ENCODE results near the gene ITPK1.

ITPK1 gene

GRCh38 chr14:92890830-92891588, 224.7 kb downstream of the ITPK1 start:
- no peak for DNase-seq (ENCODE audit: low read depth in 2 of 2)
- no peak for TF ChIP-seq CTCF (IDR thresholded peaks at IDR 0.05; ENCODE audit: low read depth, low read length)
- no peak overlapping the region for H3K4me3 ChIP-seq (replicated peaks in 1 of 2; ENCODE audit: low read depth in 2 of 2, low read length in 2 of 2)

GRCh38 chr14:92888896-92889295, 226.8 kb downstream of the ITPK1 start:
- DNase-seq (ENCODE audit: low read depth in 2 of 2) = no peak
- TF ChIP-seq CTCF (IDR thresholded peaks at IDR 0.05; ENCODE audit: low read depth, low read length) = no peak
- H3K4me3 ChIP-seq (replicated peaks in 1 of 2; ENCODE audit: low read depth in 2 of 2, low read length in 2 of 2) = no peak overlapping the region

- TF ChIP-seq CTCF (IDR thresholded peaks at IDR 0.05; ENCODE audit: low read depth, low read length) = no peak
- no peak overlapping the region for H3K4me3 ChIP-seq (replicated peaks in 1 of 2; ENCODE audit: low read depth in 2 of 2, low read length in 2 of 2)
- no peak for DNase-seq (ENCODE audit: low read depth in 2 of 2)
Measured at GRCh38 chr14:92887157-92887556, 228.6 kb downstream of the ITPK1 start.

Measured in cardiac fibroblast (primary cell).